PC-3 (cell line): Measurements from ENCODE around the gene CRACR2B.

Experiments
- EZH2 ChIP-seq: fragments of 300-600 bp; sonication (generic); IDR thresholded peaks from one replicate; pipeline ENCODE4 v1.6.1; 2017; ENCODE audit warnings: antibody characterized with exemption, mild to moderate bottlenecking, low read length; ENCODE audit not compliant: unreplicated experiment
- TF ChIP-seq, protein P1 (sequence below): fragments of 300-600 bp; sonication (generic); conservative IDR thresholded peaks from 2 replicates; pipeline ENCODE4 v1.5.1; 2017; ENCODE audit warnings: antibody characterized with exemption, low read depth, mild to moderate bottlenecking, low read length

- TF ChIP-seq, protein P1, sequence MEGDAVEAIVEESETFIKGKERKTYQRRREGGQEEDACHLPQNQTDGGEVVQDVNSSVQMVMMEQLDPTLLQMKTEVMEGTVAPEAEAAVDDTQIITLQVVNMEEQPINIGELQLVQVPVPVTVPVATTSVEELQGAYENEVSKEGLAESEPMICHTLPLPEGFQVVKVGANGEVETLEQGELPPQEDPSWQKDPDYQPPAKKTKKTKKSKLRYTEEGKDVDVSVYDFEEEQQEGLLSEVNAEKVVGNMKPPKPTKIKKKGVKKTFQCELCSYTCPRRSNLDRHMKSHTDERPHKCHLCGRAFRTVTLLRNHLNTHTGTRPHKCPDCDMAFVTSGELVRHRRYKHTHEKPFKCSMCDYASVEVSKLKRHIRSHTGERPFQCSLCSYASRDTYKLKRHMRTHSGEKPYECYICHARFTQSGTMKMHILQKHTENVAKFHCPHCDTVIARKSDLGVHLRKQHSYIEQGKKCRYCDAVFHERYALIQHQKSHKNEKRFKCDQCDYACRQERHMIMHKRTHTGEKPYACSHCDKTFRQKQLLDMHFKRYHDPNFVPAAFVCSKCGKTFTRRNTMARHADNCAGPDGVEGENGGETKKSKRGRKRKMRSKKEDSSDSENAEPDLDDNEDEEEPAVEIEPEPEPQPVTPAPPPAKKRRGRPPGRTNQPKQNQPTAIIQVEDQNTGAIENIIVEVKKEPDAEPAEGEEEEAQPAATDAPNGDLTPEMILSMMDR = no peak
- no peak for TF ChIP-seq EZH2
Measured at GRCh38 chr11:876545-876944, 48.8 kb downstream of the CRACR2B start.
